H1 (cell line): ENCODE data around the gene CEACAM21. TPM values are rescaled to one million over a fixed set of nuclear protein-coding genes. Genes with fewer than 3 reads are reported as not detected.

Experiments
- CTCF ChIA-PET: fragments of 300-600 bp; sonication (Branson Sonifier 250); formaldehyde crosslinking; loops from one replicate; lab custom pipeline; 2021; ENCODE audit not compliant: partially characterized antibody; lab: Charles Lee
- POLR2A ChIA-PET: fragments of 300-600 bp; sonication (Branson Sonifier 250); formaldehyde crosslinking; loops from one replicate; lab custom pipeline; 2021; ENCODE audit warnings: inconsistent platforms; ENCODE audit not compliant: partially characterized antibody; lab: Charles Lee
- DNase-seq, 2 experiments: peaks; one replicate each; pipeline versions ENCODE4 v3.0.0 to v3.0.0-alpha.2; 2010 to 2022; ENCODE audit warnings: low spot score in 2 of 2, low read depth in 1 of 2, mixed read lengths in 1 of 2
- FAIRE-seq: peaks from 2 replicates; lab custom pipeline; 2011; peaks lifted over from hg19 to GRCh38; lab: Jason Lieb, UNC
- H2AFZ ChIP-seq: 2 replicates; pipeline ENCODE4 v1.8.1; 2012; ENCODE audit warnings: low read length, inconsistent platforms
- H2AK5ac ChIP-seq: 2 replicates; pipeline ENCODE4 v1.6.1; 2013; ENCODE audit warnings: low read depth, low read length
- H2BK120ac ChIP-seq: replicated peaks from 2 replicates; pipeline ENCODE3; 2013; ENCODE audit warnings: low read depth, low read length, inconsistent platforms
- H2BK12ac ChIP-seq: 2 replicates; pipeline ENCODE4 v1.6.1; 2013; ENCODE audit warnings: low read depth, low read length
- H2BK15ac ChIP-seq: 2 replicates; pipeline ENCODE4 v1.6.1; 2013; ENCODE audit warnings: low read length
- H2BK20ac ChIP-seq: 2 replicates; pipeline ENCODE4 v1.6.1; 2013; ENCODE audit warnings: low read length
- H2BK5ac ChIP-seq: 2 replicates; pipeline ENCODE4 v1.6.1; 2013; ENCODE audit warnings: low read depth, low read length
- H3K14ac ChIP-seq: 2 replicates; pipeline ENCODE4 v1.6.1; 2013; ENCODE audit warnings: inconsistent platforms; ENCODE audit not compliant: insufficient read length
- H3K18ac ChIP-seq: 2 replicates; pipeline ENCODE4 v1.6.1; 2013; ENCODE audit warnings: low read length; ENCODE audit errors: extremely low read depth
- H3K23ac ChIP-seq: 2 replicates; pipeline ENCODE4 v1.6.1; 2013; ENCODE audit warnings: inconsistent platforms; ENCODE audit not compliant: insufficient read length
- H3K23me2 ChIP-seq: 2 replicates; pipeline ENCODE4 v1.6.1; 2013; ENCODE audit warnings: low read depth, low read length
- H3K27ac ChIP-seq: 2 replicates; pipeline ENCODE4 v1.6.1; 2011; ENCODE audit warnings: low read depth, low read length, inconsistent platforms
- H3K27me3 ChIP-seq, 4 experiments: replicated peaks in 1 of 4; 1 replicate in 1 of 4; 2 replicates in 3 of 4; pipeline versions ENCODE4 v1.6.1 to v1.8.1; 2011 to 2013; ENCODE audit warnings: low read length in 3 of 4, mild to moderate bottlenecking in 3 of 4, inconsistent platforms in 2 of 4, mixed read lengths in 2 of 4, moderate library complexity in 1 of 4; ENCODE audit not compliant: control insufficient read depth in 3 of 4, insufficient read depth in 3 of 4; ENCODE audit errors: extremely low read depth in 1 of 4
- H3K36me3 ChIP-seq, 4 experiments: 2 replicates each; pipeline versions ENCODE4 v1.6.1 to v1.8.1; 2011 to 2013; ENCODE audit warnings: mild to moderate bottlenecking in 4 of 4, low read length in 3 of 4, moderate library complexity in 2 of 4, control low read depth in 1 of 4, inconsistent platforms in 1 of 4; ENCODE audit not compliant: insufficient read depth in 4 of 4, control insufficient read depth in 2 of 4
- H3K4ac ChIP-seq: replicated peaks from 2 replicates; pipeline ENCODE3; 2013; ENCODE audit warnings: low read length, low read depth, mixed read lengths, inconsistent platforms; ENCODE audit not compliant: insufficient read length
- H3K4me1 ChIP-seq, 4 experiments: replicated peaks in 1 of 4; 1 replicate in 1 of 4; 2 replicates in 3 of 4; pipeline versions ENCODE4 v1.6.1 to v1.8.1; 2011 to 2013; ENCODE audit warnings: low read length in 3 of 4, inconsistent platforms in 2 of 4, mixed read lengths in 1 of 4; ENCODE audit not compliant: insufficient read depth in 4 of 4, control insufficient read depth in 3 of 4
- H3K4me2 ChIP-seq, 2 experiments: 2 replicates each; pipeline versions ENCODE4 v1.6.1 to v1.8.1; 2011 to 2013; ENCODE audit warnings: low read depth in 2 of 2, low read length in 2 of 2, control low read depth in 1 of 2, inconsistent platforms in 1 of 2, mild to moderate bottlenecking in 1 of 2; ENCODE audit not compliant: insufficient read depth in 1 of 2
- H3K4me3 ChIP-seq, 4 experiments: fragments of 200-600, 300-600 bp in 1 of 4; sonication (generic), shearing (Covaris generic), sonication (Bioruptor Twin) in 1 of 4; 2 replicates each; pipeline versions ENCODE4 v1.5.1 to v1.8.1; 2011 to 2016; ENCODE audit warnings: low read length in 4 of 4, low read depth in 3 of 4, control low read depth in 2 of 4, inconsistent platforms in 2 of 4, mild to moderate bottlenecking in 2 of 4, mixed read lengths in 1 of 4, moderate library complexity in 1 of 4; ENCODE audit not compliant: insufficient read depth in 2 of 4; ENCODE audit errors: extremely low read depth in 1 of 4
- H3K56ac ChIP-seq: replicated peaks from 2 replicates; pipeline ENCODE3; 2013; ENCODE audit warnings: low read depth, mild to moderate bottlenecking, mixed read lengths, low read length, inconsistent platforms; ENCODE audit not compliant: insufficient read length
- H3K79me1 ChIP-seq: 2 replicates; pipeline ENCODE4 v1.6.1; 2013; ENCODE audit warnings: low read depth, low read length, control low read depth
- H3K79me2 ChIP-seq, 2 experiments: 2 replicates each; pipeline versions ENCODE4 v1.6.1 to v1.8.1; 2012 to 2013; ENCODE audit warnings: low read length in 2 of 2, mild to moderate bottlenecking in 2 of 2, inconsistent platforms in 1 of 2; ENCODE audit not compliant: insufficient read depth in 2 of 2, control insufficient read depth in 1 of 2
- H3K9ac ChIP-seq, 4 experiments: replicated peaks in 1 of 4; 1 replicate in 1 of 4; 2 replicates in 3 of 4; pipeline versions ENCODE4 v1.6.1 to v1.8.1; 2011 to 2013; ENCODE audit warnings: low read depth in 3 of 4, low read length in 3 of 4, control low read depth in 2 of 4, mild to moderate bottlenecking in 2 of 4, moderate library complexity in 2 of 4, inconsistent platforms in 1 of 4; ENCODE audit errors: extremely low read depth in 1 of 4
- H3K9me3 ChIP-seq, 2 experiments: 2 replicates each; pipeline versions ENCODE4 v1.6.1 to v1.8.1; 2012 to 2013; ENCODE audit warnings: mild to moderate bottlenecking in 2 of 2, moderate library complexity in 2 of 2, control low read depth in 1 of 2, inconsistent platforms in 1 of 2, low read depth in 1 of 2, low read length in 1 of 2, mixed read lengths in 1 of 2; ENCODE audit not compliant: insufficient read depth in 2 of 2
- H4K20me1 ChIP-seq, 2 experiments: replicated peaks in 1 of 2; 2 replicates each; pipeline versions ENCODE3 to v1.8.1; 2011 to 2013; ENCODE audit warnings: inconsistent platforms in 2 of 2, low read length in 2 of 2, mild to moderate bottlenecking in 1 of 2; ENCODE audit not compliant: insufficient read depth in 2 of 2, control insufficient read depth in 1 of 2
- H4K5ac ChIP-seq: 2 replicates; pipeline ENCODE4 v1.6.1; 2013; ENCODE audit warnings: low read length, low read depth, mixed read lengths, inconsistent platforms; ENCODE audit not compliant: insufficient read length
- H4K8ac ChIP-seq: 2 replicates; pipeline ENCODE4 v1.8.0; 2013; ENCODE audit warnings: mild to moderate bottlenecking, moderate library complexity, low read length, inconsistent platforms; ENCODE audit not compliant: insufficient read depth; ENCODE audit errors: extremely low read depth
- H4K91ac ChIP-seq: replicated peaks from 2 replicates; pipeline ENCODE3; 2013; ENCODE audit warnings: low read length, mixed read lengths, inconsistent platforms; ENCODE audit not compliant: insufficient read length
- POLR2AphosphoS5 ChIP-seq: IDR thresholded peaks from 2 replicates; pipeline ENCODE4 v1.6.1; 2011; ENCODE audit warnings: low read depth, low read length
- RXRA ChIP-seq: IDR thresholded peaks from 2 replicates; pipeline ENCODE4 v1.6.1; 2011; ENCODE audit warnings: low read depth, mild to moderate bottlenecking, low read length, moderate library complexity; ENCODE audit not compliant: insufficient read depth
- TCF12 ChIP-seq: IDR thresholded peaks from 2 replicates; pipeline ENCODE4 v1.6.1; 2011; ENCODE audit warnings: low read depth, mild to moderate bottlenecking, low read length
- WGBS, 2 experiments: shearing (Covaris generic) in 1 of 2; methylation state at CpG; one replicate each; pipeline versions ENCODE4 v1.1.6 to v1.1.7; 2013 to 2015; ENCODE audit warnings: low lambda C conversion rate in 2 of 2, mixed read lengths in 2 of 2, inconsistent platforms in 1 of 2, low coverage in 1 of 2, missing lambda C conversion rate in 1 of 2; ENCODE audit not compliant: insufficient replicate concordance in 2 of 2, insufficient coverage in 1 of 2, insufficient read length in 1 of 2; ENCODE audit errors: extremely low coverage in 1 of 2, missing lambda C conversion rate in 1 of 2; 5-methylcytosine and 5-hydroxymethylcytosine counted together
- polyA plus RNA-seq, 7 experiments: library from polyadenylated mRNA; depleted of rRNA in 3 of 7; stranded (reverse) in 5 of 7; unstranded in 2 of 7; fragments of >200 nt in 5 of 7; fragments of 200-250 nt in 2 of 7; gene quantifications; 1 replicate in 5 of 7; 2 replicates in 1 of 7; 4 replicates in 1 of 7; pipeline versions ENCODE4 v1.2.1 to v1.2.3, GENCODE V29; 2011 to 2013; ENCODE audit warnings: missing spikeins in 2 of 7, mixed read lengths in 2 of 7
- total RNA-seq: library from RNA; stranded (reverse); fragmentation: NEBNext Ultra II Directional; extraction: Animal tissue kit (Norgen Biotek cat#: 25700); gene quantifications from 2 replicates; pipeline ENCODE4 v1.2.1, GENCODE V29; 2021

CEACAM21 gene
- total and polyA plus RNA-seq, 2 of the 8 experiments (the other 6 are each of a cell fraction or from before 2014, with no cell fraction given): not detected

- Histone ChIP-seq H3K4me2 (peak overlapping the region; percentile 68 to 83; a peak in 2 of 4 replicates), H3K27me3 (peaks cover 8 to 34% (median 25%) of the 10 kb centered on the region in 4 experiments), H4K20me1 (peaks cover 0 to 3% of the 10 kb centered on the region in 2 experiments), H3K18ac (no peak overlapping the region), H4K8ac (no peak overlapping the region; the same call in 1 of the 2 replicates), H3K56ac (no peak overlapping the region), H2BK120ac (no peak overlapping the region), H3K79me2 (no peaks in the 10 kb centered on the region), H2AFZ (no peak overlapping the region), H2BK12ac (no peak overlapping the region), H2BK20ac (no peak overlapping the region), H3K9ac (no peak overlapping the region), H4K91ac (no peak overlapping the region), H3K4me3 (peak overlapping the region in 1 of 4 experiments; percentile 50; a peak in 2 of 8 replicates), H3K36me3 (no peaks in the 10 kb centered on the region), H3K23me2 (peaks cover 6% of the 10 kb centered on the region), H4K5ac (no peak overlapping the region), H3K4me1 (peaks cover 0 to 9% (median 3%) of the 10 kb centered on the region in 4 experiments; a peak in 3 of 7 replicates), H3K9me3 (peaks cover 0 to 3% of the 10 kb centered on the region in 2 experiments; a peak in 1 of 4 replicates), H3K14ac (no peak overlapping the region), H2BK15ac (no peak overlapping the region), H2AK5ac (no peak overlapping the region), H2BK5ac (no peak overlapping the region), H3K4ac (no peak overlapping the region), H3K23ac (no peak overlapping the region), H3K79me1 (no peaks in the 10 kb centered on the region), H3K27ac (no peak overlapping the region)
- ChIA-PET POLR2A (interaction anchor here (1.0 kb wide), 1 partner anchor 125 kb away, joined by 4 read pairs; the partner anchor contains the start of gene DMAC2), CTCF (interaction anchor here (0.6 to 18.5 kb wide), 5 partner anchors 14 to 1369 kb away, joined by 3 to 364 read pairs (median 4); partner anchors contain the start of genes DMAC2 and ERICH4)
- WGBS, 2 experiments: 56% methylated on average over 7 of the region's 9 CpGs; no CpG with 5 or more reads in 1 of the 2 experiments
- TF ChIP-seq TCF12: 0 out of 2 replicates have a peak, but pooled peaks have one; percentile 36
- TF ChIP-seq POLR2AphosphoS5: peak; percentile 43; the same call in 1 of the 2 replicates
- TF ChIP-seq RXRA: no peak
- FAIRE-seq (no peak), DNase-seq (no peak)
Observed at GRCh38 chr19:41565379-41565720, 10.6 kb upstream of the CEACAM21 start.
